ENCODE measurements around the gene AHI1. TPM values are rescaled to one million over a fixed set of nuclear protein-coding genes. Genes with fewer than 3 reads are reported as not detected.
A peak's percentile ranks its signal among the peaks of the same experiment; 100 is the strongest.

The AHI1 gene
- total RNA-seq, 1 donor from 2014 or later, result 5.4 TPM

GRCh38 chr6:135434095-135434494 is 63.4 kb downstream of the AHI1 start:
- intact Hi-C loops (cut with DNase I), result no loop called here
- peaks cover 17 to 44% of the 10 kb centered on the region in 2 donors for H3K36me3 ChIP-seq
- no peaks in the 10 kb centered on the region for H3K4me1 ChIP-seq
- no peak for DNase-seq (ENCODE audit: low spot score in 2 of 2)
- TF ChIP-seq CTCF (IDR thresholded peaks at IDR 0.05), result no peak
- H3K27ac ChIP-seq, result no peak overlapping the region
- no peaks in the 10 kb centered on the region for H3K9me3 ChIP-seq
- no peak overlapping the region for H3K4me3 ChIP-seq
- no peaks in the 10 kb centered on the region for H3K27me3 ChIP-seq

GRCh38 chr6:135428078-135428477 is 69.5 kb downstream of the AHI1 start:
- intact Hi-C loops (cut with DNase I), result no loop called here
- H3K36me3 ChIP-seq, result peaks cover 0 to 11% of the 10 kb centered on the region in 2 donors
- no peaks in the 10 kb centered on the region for H3K4me1 ChIP-seq
- H3K27me3 ChIP-seq, result no peaks in the 10 kb centered on the region
- H3K9me3 ChIP-seq, result no peaks in the 10 kb centered on the region
- no peak overlapping the region for H3K4me3 ChIP-seq
- DNase-seq (ENCODE audit: low spot score in 2 of 2), result no peak
- no peak for TF ChIP-seq CTCF (IDR thresholded peaks at IDR 0.05)
- no peak overlapping the region for H3K27ac ChIP-seq

- no peak for TF ChIP-seq CTCF (IDR thresholded peaks at IDR 0.05)
- H3K4me1 ChIP-seq, result no peaks in the 10 kb centered on the region
- H3K36me3 ChIP-seq, result peaks cover 0 to 4% of the 10 kb centered on the region in 2 donors
- no peaks in the 10 kb centered on the region for H3K9me3 ChIP-seq
- intact Hi-C loops (cut with DNase I), result no loop called here
- DNase-seq (ENCODE audit: low spot score in 2 of 2), result no peak
- no peaks in the 10 kb centered on the region for H3K27me3 ChIP-seq
- no peak overlapping the region for H3K27ac ChIP-seq
- no peak overlapping the region for H3K4me3 ChIP-seq
Measured at GRCh38 chr6:135426833-135427232, 70.7 kb downstream of the AHI1 start.

GRCh38 chr6:135424385-135424784 is 73.2 kb downstream of the AHI1 start:
- Histone ChIP-seq H3K4me1 (no peaks in the 10 kb centered on the region), H3K27me3 (no peaks in the 10 kb centered on the region), H3K36me3 (peaks cover 0 to 4% of the 10 kb centered on the region in 2 donors), H3K27ac (no peak overlapping the region), H3K4me3 (no peak overlapping the region), H3K9me3 (no peaks in the 10 kb centered on the region)
- no peak for TF ChIP-seq CTCF (IDR thresholded peaks at IDR 0.05)
- intact Hi-C loops (cut with DNase I), result no loop called here
- DNase-seq (ENCODE audit: low spot score in 2 of 2), result no peak

- Histone ChIP-seq H3K27me3 (no peaks in the 10 kb centered on the region), H3K27ac (no peak overlapping the region), H3K36me3 (peaks cover 0 to 4% of the 10 kb centered on the region in 2 donors), H3K4me1 (no peaks in the 10 kb centered on the region), H3K9me3 (no peaks in the 10 kb centered on the region), H3K4me3 (no peak overlapping the region)
- intact Hi-C loops (cut with DNase I), result no loop called here
- no peak for DNase-seq (ENCODE audit: low spot score in 2 of 2)
- peak; percentile 17 to 50 (median 35) for TF ChIP-seq CTCF (IDR thresholded peaks at IDR 0.05)
Measured at GRCh38 chr6:135423649-135424128, 73.9 kb downstream of the AHI1 start.

- Histone ChIP-seq H3K27ac (no peak overlapping the region), H3K9me3 (no peaks in the 10 kb centered on the region), H3K4me3 (no peak overlapping the region), H3K27me3 (no peaks in the 10 kb centered on the region), H3K36me3 (peaks cover 0 to 4% of the 10 kb centered on the region in 2 donors), H3K4me1 (no peaks in the 10 kb centered on the region)
- no peak for TF ChIP-seq CTCF (IDR thresholded peaks at IDR 0.05)
- intact Hi-C loops (cut with DNase I), result no loop called here
- no peak for DNase-seq (ENCODE audit: low spot score in 2 of 2)
Measured at GRCh38 chr6:135419162-135419561, 78.4 kb downstream of the AHI1 start.

Measured in ascending aorta (tissue), 2 donors.